GM23338 (cell line): ENCODE results near the gene PCSK5. TPM values are rescaled to one million over a fixed set of nuclear protein-coding genes. Genes with fewer than 3 reads are reported as not detected.

Experiments used
- ATAC-seq: fragments of 200-7000 bp; cut with Tn5 transposase; 3 replicates; pipeline ENCODE4 v1.9.1; 2020
- DNase-seq: peaks from one replicate; pipeline ENCODE4 v3.0.0-alpha.2; 2015; ENCODE audit warnings: low spot score
- H2AFZ ChIP-seq: fragments of 200-600 bp; sonication (generic); 2 replicates; pipeline ENCODE4 v1.8.0; 2016; ENCODE audit warnings: antibody characterized with exemption, mild to moderate bottlenecking, moderate library complexity
- H3F3A ChIP-seq: fragments of 200-600 bp; sonication (generic); replicated peaks from 2 replicates; pipeline ENCODE4 v1.8.0; 2017; ENCODE audit warnings: antibody characterized with exemption, mixed run types, low read depth
- H3K27ac ChIP-seq: fragments of 200-600 bp; sonication (generic); 2 replicates; pipeline ENCODE4 v1.6.1; 2016; ENCODE audit warnings: low read depth
- H3K27me3 ChIP-seq: fragments of 200-600 bp; sonication (generic); 2 replicates; pipeline ENCODE4 v1.8.0; 2016; ENCODE audit warnings: mild to moderate bottlenecking, mixed run types, moderate library complexity; ENCODE audit not compliant: insufficient read depth
- H3K36me3 ChIP-seq: fragments of 200-600 bp; sonication (generic); 2 replicates; pipeline ENCODE4 v1.8.0; 2016; ENCODE audit warnings: mild to moderate bottlenecking; ENCODE audit not compliant: insufficient read depth
- H3K4me1 ChIP-seq: fragments of 200-600 bp; sonication (generic); 2 replicates; pipeline ENCODE4 v1.8.0; 2016; ENCODE audit warnings: mild to moderate bottlenecking, moderate library complexity; ENCODE audit not compliant: insufficient read depth
- H3K4me2 ChIP-seq: fragments of 200-600 bp; sonication (generic); 2 replicates; pipeline ENCODE4 v1.7.1; 2017; ENCODE audit warnings: mixed run types
- H3K4me3 ChIP-seq: fragments of 200-600 bp; sonication (generic); 2 replicates; pipeline ENCODE4 v1.6.1; 2016; ENCODE audit warnings: mixed run types
- H3K79me2 ChIP-seq: fragments of 200-600 bp; sonication (generic); replicated peaks from 2 replicates; pipeline ENCODE4 v1.8.0; 2017; ENCODE audit warnings: mild to moderate bottlenecking; ENCODE audit not compliant: insufficient read depth
- H3K9me2 ChIP-seq: fragments of 200-600 bp; sonication (generic); 2 replicates; pipeline ENCODE4 v1.8.0; 2017; ENCODE audit not compliant: insufficient read depth
- H4K20me1 ChIP-seq: fragments of 200-600 bp; sonication (generic); replicated peaks from 2 replicates; pipeline ENCODE4 v1.8.0; 2017; ENCODE audit warnings: mild to moderate bottlenecking; ENCODE audit not compliant: insufficient read depth
- H3K27ac Mint-ChIP-seq: 2 replicates; pipeline ENCODE4 v1.8.0; 2020; ENCODE audit warnings: inconsistent platforms, mild to moderate bottlenecking, moderate library complexity, mixed read lengths
- H3K27me3 Mint-ChIP-seq: 3 replicates; pipeline ENCODE4 v1.8.0; 2022; ENCODE audit warnings: low read depth, mild to moderate bottlenecking, moderate library complexity, mixed read lengths, inconsistent platforms; ENCODE audit not compliant: insufficient read depth, poor library complexity
- H3K36me3 Mint-ChIP-seq: 3 replicates; pipeline ENCODE4 v1.8.0; 2021; ENCODE audit warnings: low read depth, mild to moderate bottlenecking, inconsistent platforms, moderate library complexity, mixed read lengths
- H3K4me1 Mint-ChIP-seq: 3 replicates; pipeline ENCODE4 v1.8.0; 2020; ENCODE audit warnings: mild to moderate bottlenecking, inconsistent platforms, mixed read lengths
- H3K4me3 Mint-ChIP-seq: 3 replicates; pipeline ENCODE4 v1.8.0; 2021; ENCODE audit warnings: moderate library complexity, mild to moderate bottlenecking, inconsistent platforms, mixed read lengths
- H3K9me3 Mint-ChIP-seq: 3 replicates; pipeline ENCODE4 v1.8.0; 2020; ENCODE audit warnings: moderate library complexity, mild to moderate bottlenecking, inconsistent platforms, mixed read lengths
- CREB1 ChIP-seq: fragments of 250-450 bp; sonication (Bioruptor Pico); IDR thresholded peaks from 2 replicates; pipeline ENCODE4 v1.5.0; 2020; ENCODE audit warnings: low read depth, mild to moderate bottlenecking, moderate library complexity
- ETS1 ChIP-seq: IDR thresholded peaks from 2 replicates; pipeline ENCODE4 v1.6.1; 2016; ENCODE audit warnings: antibody characterized with exemption
- EZH2 ChIP-seq: fragments of 200-600 bp; sonication (generic); IDR thresholded peaks from one replicate; pipeline ENCODE4 v1.8.0; 2017; ENCODE audit warnings: antibody characterized with exemption, mild to moderate bottlenecking, low read depth; ENCODE audit not compliant: unreplicated experiment
- JUNB ChIP-seq: IDR thresholded peaks from one replicate; pipeline ENCODE4 v1.6.1; 2016; ENCODE audit warnings: antibody characterized with exemption; ENCODE audit not compliant: unreplicated experiment
- NANOG ChIP-seq: IDR thresholded peaks from 2 replicates; pipeline ENCODE4 v1.6.1; 2016; ENCODE audit warnings: antibody characterized with exemption, borderline replicate concordance
- POLR2AphosphoS5 ChIP-seq: IDR thresholded peaks from 2 replicates; pipeline ENCODE4 v1.6.1; 2016; ENCODE audit warnings: antibody characterized with exemption, low read depth
- STAT1 ChIP-seq: IDR thresholded peaks from one replicate; pipeline ENCODE4 v1.6.1; 2016; ENCODE audit warnings: antibody characterized with exemption; ENCODE audit not compliant: unreplicated experiment
- ZNF114 ChIP-seq: fragments of 250-450 bp; sonication (Bioruptor Pico); IDR thresholded peaks from 2 replicates; pipeline ENCODE4 v1.5.0; 2020; ENCODE audit warnings: mild to moderate bottlenecking, moderate library complexity
- ZNF331 ChIP-seq: fragments of 250-450 bp; sonication (Bioruptor Pico); IDR thresholded peaks from 2 replicates; pipeline ENCODE4 v1.5.0; 2020; ENCODE audit warnings: low read depth, mild to moderate bottlenecking, moderate library complexity
- polyA plus RNA-seq: library from polyadenylated mRNA; unstranded; fragments of >200 nt; fragmentation: Nextera tagmentation; extraction: Ambion mirVana; gene quantifications from 2 replicates; pipeline ENCODE4 v1.2.1, GENCODE V29; 2016
- total RNA-seq: library from RNA; depleted of rRNA; stranded (reverse); fragments of >200 nt; shearing (Covaris generic); gene quantifications from 2 replicates; pipeline ENCODE4 v1.2.3, GENCODE V29; 2014
- TF ChIP-seq, protein P1 (sequence below), 2 experiments: fragments of 200-600 bp in 1 of 2; sonication (generic) in 1 of 2; conservative IDR thresholded peaks; 2 replicates each; pipeline versions ENCODE4 v1.5.1 to v1.6.1; 2016 to 2017; ENCODE audit warnings: antibody characterized with exemption in 2 of 2, low read depth in 2 of 2, mild to moderate bottlenecking in 2 of 2, moderate library complexity in 1 of 2
- TF ChIP-seq, protein P2 (sequence below): IDR thresholded peaks from one replicate; pipeline ENCODE4 v1.6.1; 2018; ENCODE audit warnings: antibody characterized with exemption; ENCODE audit not compliant: unreplicated experiment

Gene PCSK5
- total and polyA plus RNA-seq, 2 experiments from 2014 or later: 12.3 to 34.8 TPM

GRCh38 chr9:76310577-76310976 is 420.1 kb downstream of the PCSK5 start:
- DNase-seq: no peak
- no peaks in the 10 kb centered on the region for H3K9me2 ChIP-seq
- H3K27ac Mint-ChIP-seq: no peak overlapping the region
- no peaks in the 10 kb centered on the region for H3K36me3 Mint-ChIP-seq
- TF ChIP-seq POLR2AphosphoS5 (no peak), JUNB (no peak), EZH2 (no peak), ZNF331 (CRISPR knock-in tag) (no peak), ZNF114 (CRISPR knock-in tag) (no peak), NANOG (no peak), CREB1 (CRISPR knock-in tag) (no peak), STAT1 (no peak), ETS1 (no peak)
- TF ChIP-seq, protein P1, sequence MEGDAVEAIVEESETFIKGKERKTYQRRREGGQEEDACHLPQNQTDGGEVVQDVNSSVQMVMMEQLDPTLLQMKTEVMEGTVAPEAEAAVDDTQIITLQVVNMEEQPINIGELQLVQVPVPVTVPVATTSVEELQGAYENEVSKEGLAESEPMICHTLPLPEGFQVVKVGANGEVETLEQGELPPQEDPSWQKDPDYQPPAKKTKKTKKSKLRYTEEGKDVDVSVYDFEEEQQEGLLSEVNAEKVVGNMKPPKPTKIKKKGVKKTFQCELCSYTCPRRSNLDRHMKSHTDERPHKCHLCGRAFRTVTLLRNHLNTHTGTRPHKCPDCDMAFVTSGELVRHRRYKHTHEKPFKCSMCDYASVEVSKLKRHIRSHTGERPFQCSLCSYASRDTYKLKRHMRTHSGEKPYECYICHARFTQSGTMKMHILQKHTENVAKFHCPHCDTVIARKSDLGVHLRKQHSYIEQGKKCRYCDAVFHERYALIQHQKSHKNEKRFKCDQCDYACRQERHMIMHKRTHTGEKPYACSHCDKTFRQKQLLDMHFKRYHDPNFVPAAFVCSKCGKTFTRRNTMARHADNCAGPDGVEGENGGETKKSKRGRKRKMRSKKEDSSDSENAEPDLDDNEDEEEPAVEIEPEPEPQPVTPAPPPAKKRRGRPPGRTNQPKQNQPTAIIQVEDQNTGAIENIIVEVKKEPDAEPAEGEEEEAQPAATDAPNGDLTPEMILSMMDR (conservative IDR thresholded peaks at IDR 0.05; ENCODE audit: low read depth in 2 of 2): no peak
- TF ChIP-seq, protein P2, sequence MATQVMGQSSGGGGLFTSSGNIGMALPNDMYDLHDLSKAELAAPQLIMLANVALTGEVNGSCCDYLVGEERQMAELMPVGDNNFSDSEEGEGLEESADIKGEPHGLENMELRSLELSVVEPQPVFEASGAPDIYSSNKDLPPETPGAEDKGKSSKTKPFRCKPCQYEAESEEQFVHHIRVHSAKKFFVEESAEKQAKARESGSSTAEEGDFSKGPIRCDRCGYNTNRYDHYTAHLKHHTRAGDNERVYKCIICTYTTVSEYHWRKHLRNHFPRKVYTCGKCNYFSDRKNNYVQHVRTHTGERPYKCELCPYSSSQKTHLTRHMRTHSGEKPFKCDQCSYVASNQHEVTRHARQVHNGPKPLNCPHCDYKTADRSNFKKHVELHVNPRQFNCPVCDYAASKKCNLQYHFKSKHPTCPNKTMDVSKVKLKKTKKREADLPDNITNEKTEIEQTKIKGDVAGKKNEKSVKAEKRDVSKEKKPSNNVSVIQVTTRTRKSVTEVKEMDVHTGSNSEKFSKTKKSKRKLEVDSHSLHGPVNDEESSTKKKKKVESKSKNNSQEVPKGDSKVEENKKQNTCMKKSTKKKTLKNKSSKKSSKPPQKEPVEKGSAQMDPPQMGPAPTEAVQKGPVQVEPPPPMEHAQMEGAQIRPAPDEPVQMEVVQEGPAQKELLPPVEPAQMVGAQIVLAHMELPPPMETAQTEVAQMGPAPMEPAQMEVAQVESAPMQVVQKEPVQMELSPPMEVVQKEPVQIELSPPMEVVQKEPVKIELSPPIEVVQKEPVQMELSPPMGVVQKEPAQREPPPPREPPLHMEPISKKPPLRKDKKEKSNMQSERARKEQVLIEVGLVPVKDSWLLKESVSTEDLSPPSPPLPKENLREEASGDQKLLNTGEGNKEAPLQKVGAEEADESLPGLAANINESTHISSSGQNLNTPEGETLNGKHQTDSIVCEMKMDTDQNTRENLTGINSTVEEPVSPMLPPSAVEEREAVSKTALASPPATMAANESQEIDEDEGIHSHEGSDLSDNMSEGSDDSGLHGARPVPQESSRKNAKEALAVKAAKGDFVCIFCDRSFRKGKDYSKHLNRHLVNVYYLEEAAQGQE: no peak
- H3K4me3 Mint-ChIP-seq: no peak overlapping the region
- peaks cover 1% of the 10 kb centered on the region for H3K27me3 Mint-ChIP-seq
- no peaks in the 10 kb centered on the region for H4K20me1 ChIP-seq
- H3K4me2 ChIP-seq: no peak overlapping the region
- no peak overlapping the region for H3K4me3 ChIP-seq
- H3K4me1 Mint-ChIP-seq: peaks cover 2% of the 10 kb centered on the region; the same call in 1 of the 3 replicates
- H3F3A ChIP-seq: no peaks in the 10 kb centered on the region
- no peak overlapping the region for H2AFZ ChIP-seq
- no peak overlapping the region for H3K27ac ChIP-seq
- ATAC-seq: no peak
- H3K27me3 ChIP-seq: no peaks in the 10 kb centered on the region
- no peaks in the 10 kb centered on the region for H3K79me2 ChIP-seq
- no peaks in the 10 kb centered on the region for H3K4me1 ChIP-seq
- H3K36me3 ChIP-seq: no peaks in the 10 kb centered on the region
- H3K9me3 Mint-ChIP-seq: no peaks in the 10 kb centered on the region
